GM23248 (cell line): ENCODE measurements around the gene EPS8.

Source experiments
- EZH2 ChIP-seq: fragments of 200-600 bp; sonication (generic); IDR thresholded peaks from 2 replicates; pipeline ENCODE4 v1.6.1; 2018; ENCODE audit warnings: antibody characterized with exemption, mild to moderate bottlenecking; ENCODE audit not compliant: insufficient read depth, poor library complexity, severe bottlenecking
- EZH2phosphoT487 ChIP-seq: fragments of 200-600 bp; sonication (generic); IDR thresholded peaks from 2 replicates; pipeline ENCODE4 v1.6.1; 2018; ENCODE audit warnings: antibody characterized with exemption, moderate library complexity, mild to moderate bottlenecking, low read depth; ENCODE audit not compliant: insufficient read depth

GRCh38 chr12:15818418-15818817, 29.2 kb upstream of the EPS8 start:
- TF ChIP-seq EZH2phosphoT487 (no peak), EZH2 (no peak)
